Progenitor cell of endocrine pancreas (in vitro differentiated cells): ENCODE data around the gene TFIP11. TPM values are rescaled to one million over a fixed set of nuclear protein-coding genes. Genes with fewer than 3 reads are reported as not detected.

Experiments
- DNase-seq: peaks from one replicate; pipeline ENCODE4 v3.0.0; 2021; ENCODE audit warnings: low spot score; ENCODE audit not compliant: unreplicated experiment
- H3K27ac Mint-ChIP-seq: 2 replicates; pipeline ENCODE4 v1.8.0; 2021; ENCODE audit warnings: mild to moderate bottlenecking, moderate library complexity, mixed read lengths
- H3K27me3 Mint-ChIP-seq: 2 replicates; pipeline ENCODE4 v1.8.0; 2021; ENCODE audit warnings: mixed read lengths
- H3K36me3 Mint-ChIP-seq: 2 replicates; pipeline ENCODE4 v1.8.0; 2022; ENCODE audit warnings: mixed read lengths; ENCODE audit not compliant: insufficient read depth
- H3K4me1 Mint-ChIP-seq: 2 replicates; pipeline ENCODE4 v1.8.0; 2021; ENCODE audit warnings: low read depth, mixed read lengths
- H3K4me3 Mint-ChIP-seq: 2 replicates; pipeline ENCODE4 v1.8.0; 2021; ENCODE audit warnings: low read depth, mild to moderate bottlenecking, moderate library complexity, mixed read lengths
- H3K9me3 Mint-ChIP-seq: 2 replicates; pipeline ENCODE4 v1.8.0; 2021; ENCODE audit warnings: low read depth, mixed read lengths
- total RNA-seq: library from RNA; stranded (reverse); gene quantifications from 2 replicates; pipeline ENCODE4 v1.2.1, GENCODE V29; 2021
- TF ChIP-seq, protein P1 (sequence below): fragments of 200-600 bp; sonication (generic); IDR thresholded peaks from one replicate; pipeline ENCODE4 v1.5.0; 2021; ENCODE audit warnings: antibody characterized with exemption, mild to moderate bottlenecking; ENCODE audit not compliant: unreplicated experiment

The TFIP11 gene
- total RNA-seq, 1 donor from 2014 or later, result 36.4 TPM

DNA sequence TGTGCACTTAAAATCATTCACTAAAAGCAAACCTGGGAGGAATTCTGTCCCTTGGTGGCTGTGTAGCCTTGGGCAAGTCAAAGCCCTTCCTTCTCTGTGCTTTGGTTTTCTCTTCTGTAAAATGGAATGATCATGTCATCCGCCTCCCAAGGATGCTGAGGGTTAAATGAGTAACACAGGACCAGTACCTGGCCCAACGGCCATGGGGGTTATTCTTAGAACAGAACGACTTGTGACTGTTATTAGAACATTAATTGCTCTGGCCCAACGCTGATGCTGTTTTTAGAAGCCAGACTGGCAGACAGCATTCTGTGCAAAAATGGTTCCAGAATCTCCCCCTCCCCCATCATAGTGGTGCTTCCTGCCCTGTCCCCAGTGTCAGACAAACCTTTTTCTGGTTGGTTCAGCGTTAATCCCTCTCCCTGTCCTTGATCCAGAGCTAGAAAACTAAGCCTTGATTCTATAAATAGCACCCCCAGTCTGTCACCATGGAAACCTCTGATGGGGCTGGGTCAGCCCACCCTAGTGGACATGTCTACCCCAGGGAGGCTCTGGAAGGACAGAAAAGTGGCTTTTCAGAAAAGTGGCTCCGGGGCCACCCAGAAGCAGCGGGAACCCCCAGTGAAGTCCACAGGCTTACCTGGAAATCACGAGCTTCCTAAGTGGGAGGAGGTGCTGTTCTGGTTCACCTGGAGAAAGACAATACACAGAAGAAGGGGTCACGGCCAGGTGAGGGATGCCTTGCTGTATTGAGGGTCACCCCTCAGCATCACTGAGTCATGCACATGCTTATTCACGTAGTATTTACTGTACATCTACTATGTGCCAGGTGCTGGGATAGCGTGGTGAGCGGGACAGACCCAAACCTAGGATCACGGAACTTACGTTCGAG lies 15.5 kb upstream of the TFIP11 start:
- Mint-ChIP-seq H3K36me3 (no peaks in the 10 kb centered on the region), H3K27ac (no peak overlapping the region), H3K9me3 (no peaks in the 10 kb centered on the region), H3K4me3 (no peak overlapping the region), H3K27me3 (no peaks in the 10 kb centered on the region), H3K4me1 (no peaks in the 10 kb centered on the region)
- TF ChIP-seq, protein P1, sequence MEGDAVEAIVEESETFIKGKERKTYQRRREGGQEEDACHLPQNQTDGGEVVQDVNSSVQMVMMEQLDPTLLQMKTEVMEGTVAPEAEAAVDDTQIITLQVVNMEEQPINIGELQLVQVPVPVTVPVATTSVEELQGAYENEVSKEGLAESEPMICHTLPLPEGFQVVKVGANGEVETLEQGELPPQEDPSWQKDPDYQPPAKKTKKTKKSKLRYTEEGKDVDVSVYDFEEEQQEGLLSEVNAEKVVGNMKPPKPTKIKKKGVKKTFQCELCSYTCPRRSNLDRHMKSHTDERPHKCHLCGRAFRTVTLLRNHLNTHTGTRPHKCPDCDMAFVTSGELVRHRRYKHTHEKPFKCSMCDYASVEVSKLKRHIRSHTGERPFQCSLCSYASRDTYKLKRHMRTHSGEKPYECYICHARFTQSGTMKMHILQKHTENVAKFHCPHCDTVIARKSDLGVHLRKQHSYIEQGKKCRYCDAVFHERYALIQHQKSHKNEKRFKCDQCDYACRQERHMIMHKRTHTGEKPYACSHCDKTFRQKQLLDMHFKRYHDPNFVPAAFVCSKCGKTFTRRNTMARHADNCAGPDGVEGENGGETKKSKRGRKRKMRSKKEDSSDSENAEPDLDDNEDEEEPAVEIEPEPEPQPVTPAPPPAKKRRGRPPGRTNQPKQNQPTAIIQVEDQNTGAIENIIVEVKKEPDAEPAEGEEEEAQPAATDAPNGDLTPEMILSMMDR, result no peak
- DNase-seq, result no peak

DNA sequence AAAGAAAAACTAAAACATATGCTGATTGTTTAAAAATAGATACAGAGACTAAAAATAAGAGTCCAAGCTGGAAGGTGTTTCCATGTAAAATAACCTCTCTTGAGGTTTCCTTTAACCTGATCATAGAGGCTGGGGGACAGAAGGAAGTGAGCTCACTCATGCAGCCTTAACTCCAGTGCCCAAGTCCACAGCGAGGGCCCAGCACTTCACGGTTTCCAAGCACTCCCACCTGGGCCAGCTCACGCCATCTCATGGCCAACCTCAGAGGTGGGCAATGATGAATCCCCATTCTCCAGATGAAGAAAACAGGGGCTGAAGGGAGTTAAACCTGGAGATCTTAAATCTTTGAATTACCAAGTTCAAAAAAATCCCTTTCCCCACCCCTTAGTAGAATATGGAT lies 14.9 kb upstream of the TFIP11 start:
- Mint-ChIP-seq H3K4me1 (no peaks in the 10 kb centered on the region), H3K9me3 (no peaks in the 10 kb centered on the region), H3K27ac (no peak overlapping the region), H3K4me3 (no peak overlapping the region), H3K27me3 (no peaks in the 10 kb centered on the region), H3K36me3 (no peaks in the 10 kb centered on the region)
- TF ChIP-seq, protein P1, result no peak
- no peak for DNase-seq

DNA sequence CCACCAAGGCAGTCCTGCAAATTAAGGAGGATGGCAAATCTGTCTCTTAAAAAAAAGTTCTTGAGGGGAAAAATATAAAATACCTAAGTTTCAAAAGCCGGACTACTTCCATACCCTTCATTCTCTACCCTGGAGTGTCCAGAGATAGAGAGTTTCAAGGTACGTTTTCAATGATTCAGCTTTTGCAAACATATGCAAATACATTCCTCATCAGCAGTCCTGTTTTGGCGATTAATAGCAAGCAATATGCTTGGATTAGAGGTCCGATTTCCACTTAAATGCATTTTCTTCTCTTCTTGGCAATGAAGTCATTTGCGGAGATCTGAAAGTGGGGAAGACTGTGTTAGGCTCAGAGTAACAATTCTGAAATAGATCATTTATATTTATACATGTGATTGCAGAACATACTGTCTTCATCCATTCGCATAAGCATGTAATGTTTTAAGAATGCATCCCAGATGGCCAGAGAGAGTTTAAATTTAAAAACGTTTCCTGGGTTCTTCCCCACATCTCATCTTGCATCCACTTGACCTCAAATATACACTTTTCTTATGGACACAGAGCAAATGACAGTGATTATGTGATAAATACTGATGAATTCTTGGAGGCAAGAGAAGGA lies 13.8 kb upstream of the TFIP11 start:
- Mint-ChIP-seq H3K27me3 (no peaks in the 10 kb centered on the region), H3K4me3 (no peak overlapping the region), H3K27ac (no peak overlapping the region), H3K9me3 (no peaks in the 10 kb centered on the region), H3K36me3 (no peaks in the 10 kb centered on the region), H3K4me1 (no peaks in the 10 kb centered on the region)
- TF ChIP-seq, protein P1, result no peak
- no peak for DNase-seq

DNA sequence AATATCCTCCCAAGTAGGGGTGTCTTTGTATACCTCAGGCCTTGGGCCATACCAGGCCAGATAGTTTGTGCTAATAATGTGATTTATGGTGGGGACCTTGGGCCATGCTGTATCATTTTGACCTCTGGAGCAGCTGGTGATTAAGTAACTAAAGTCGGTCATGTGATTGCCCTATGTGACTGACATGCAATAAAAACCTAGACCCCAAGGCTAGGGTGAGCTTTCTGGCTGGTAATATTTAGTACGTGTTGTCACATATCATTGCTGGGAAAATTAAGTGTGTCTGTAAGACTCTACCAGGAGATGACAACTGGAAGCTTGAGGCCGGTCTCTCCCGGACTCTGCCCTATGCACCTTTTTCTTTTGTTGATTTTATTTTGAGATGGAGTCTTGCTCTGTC lies 12.6 kb upstream of the TFIP11 start:
- DNase-seq, result no peak
- Mint-ChIP-seq H3K36me3 (no peaks in the 10 kb centered on the region), H3K4me1 (no peaks in the 10 kb centered on the region), H3K4me3 (no peak overlapping the region), H3K27ac (no peak overlapping the region), H3K9me3 (no peaks in the 10 kb centered on the region), H3K27me3 (no peaks in the 10 kb centered on the region)
- TF ChIP-seq, protein P1, result no peak

DNA sequence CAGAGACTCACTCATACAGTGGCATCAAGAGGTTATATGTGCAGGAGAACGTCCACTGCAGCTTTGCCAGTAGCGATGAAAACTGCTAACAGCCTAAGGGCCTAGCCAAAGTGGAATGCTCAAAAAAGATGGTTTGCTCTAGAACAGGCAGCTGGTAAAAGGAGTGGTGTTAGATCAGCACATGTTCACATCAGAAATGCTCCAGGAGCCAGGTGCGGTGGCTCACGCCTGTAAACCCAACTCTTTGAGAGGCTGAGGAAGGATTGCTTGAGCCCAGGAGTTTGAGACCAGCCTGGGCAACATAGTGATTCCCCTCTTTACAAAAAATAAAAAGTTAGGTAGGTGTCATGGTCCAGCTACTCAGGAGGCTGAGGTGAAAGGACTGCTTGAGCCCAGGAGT lies 10.3 kb upstream of the TFIP11 start:
- Mint-ChIP-seq H3K4me3 (no peak overlapping the region), H3K4me1 (no peaks in the 10 kb centered on the region), H3K27me3 (no peaks in the 10 kb centered on the region), H3K9me3 (no peaks in the 10 kb centered on the region), H3K36me3 (no peaks in the 10 kb centered on the region), H3K27ac (no peak overlapping the region)
- DNase-seq, result no peak
- TF ChIP-seq, protein P1, result no peak
